ELF-1 (cell line): ENCODE measurements around the gene FGF19.
A peak's percentile ranks its signal among the peaks of the same experiment; 100 is the strongest.

Experiments
- DNase-seq: peaks from one replicate; pipeline ENCODE4 v3.0.0-alpha.2; 2016; ENCODE audit warnings: low read depth, low spot score

FGF19 gene

DNA sequence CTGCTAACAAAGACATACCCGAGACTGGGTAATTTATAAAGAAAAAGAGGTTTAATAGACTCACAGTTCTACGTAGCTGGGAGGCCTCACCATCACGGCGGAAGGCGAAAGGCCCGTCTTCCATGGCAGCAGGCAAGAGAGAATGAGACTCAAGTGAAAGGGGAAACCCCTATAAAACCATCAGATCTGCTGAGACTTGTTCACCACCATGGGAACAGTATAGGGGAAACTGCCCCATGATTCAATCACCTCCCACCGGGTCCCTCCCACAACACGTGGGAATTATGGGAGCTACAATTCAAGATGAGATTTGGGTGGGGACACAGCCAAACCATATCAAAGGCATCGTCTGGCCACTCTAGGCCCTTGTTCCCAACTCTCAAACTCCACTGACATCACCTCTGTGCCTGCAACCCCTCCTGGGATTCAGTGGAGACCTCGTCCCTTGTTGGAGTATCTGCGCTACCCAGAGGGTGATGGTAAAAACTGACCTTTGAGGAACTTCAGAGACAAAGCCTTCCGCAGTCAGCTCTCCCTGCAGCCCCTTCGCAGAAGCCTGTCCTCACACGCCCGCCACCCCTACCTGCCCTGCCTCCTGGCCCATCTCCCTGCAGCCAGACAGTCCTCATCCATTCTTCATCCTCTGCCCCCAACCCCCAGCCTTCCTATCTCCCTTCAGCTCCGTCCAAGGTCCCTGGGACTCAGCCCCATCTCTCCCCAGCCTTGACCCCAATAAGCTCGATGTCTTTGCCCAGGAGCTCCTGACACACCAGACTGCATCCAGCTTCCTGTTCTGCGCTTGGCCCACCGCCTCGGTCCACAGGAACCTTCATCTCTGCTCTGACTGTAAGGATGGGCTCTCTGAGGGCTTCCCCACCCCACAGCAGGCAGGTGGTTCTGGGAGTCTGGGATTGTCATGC is 47.0 kb downstream of the FGF19 start:
- DNase-seq: no peak

DNA sequence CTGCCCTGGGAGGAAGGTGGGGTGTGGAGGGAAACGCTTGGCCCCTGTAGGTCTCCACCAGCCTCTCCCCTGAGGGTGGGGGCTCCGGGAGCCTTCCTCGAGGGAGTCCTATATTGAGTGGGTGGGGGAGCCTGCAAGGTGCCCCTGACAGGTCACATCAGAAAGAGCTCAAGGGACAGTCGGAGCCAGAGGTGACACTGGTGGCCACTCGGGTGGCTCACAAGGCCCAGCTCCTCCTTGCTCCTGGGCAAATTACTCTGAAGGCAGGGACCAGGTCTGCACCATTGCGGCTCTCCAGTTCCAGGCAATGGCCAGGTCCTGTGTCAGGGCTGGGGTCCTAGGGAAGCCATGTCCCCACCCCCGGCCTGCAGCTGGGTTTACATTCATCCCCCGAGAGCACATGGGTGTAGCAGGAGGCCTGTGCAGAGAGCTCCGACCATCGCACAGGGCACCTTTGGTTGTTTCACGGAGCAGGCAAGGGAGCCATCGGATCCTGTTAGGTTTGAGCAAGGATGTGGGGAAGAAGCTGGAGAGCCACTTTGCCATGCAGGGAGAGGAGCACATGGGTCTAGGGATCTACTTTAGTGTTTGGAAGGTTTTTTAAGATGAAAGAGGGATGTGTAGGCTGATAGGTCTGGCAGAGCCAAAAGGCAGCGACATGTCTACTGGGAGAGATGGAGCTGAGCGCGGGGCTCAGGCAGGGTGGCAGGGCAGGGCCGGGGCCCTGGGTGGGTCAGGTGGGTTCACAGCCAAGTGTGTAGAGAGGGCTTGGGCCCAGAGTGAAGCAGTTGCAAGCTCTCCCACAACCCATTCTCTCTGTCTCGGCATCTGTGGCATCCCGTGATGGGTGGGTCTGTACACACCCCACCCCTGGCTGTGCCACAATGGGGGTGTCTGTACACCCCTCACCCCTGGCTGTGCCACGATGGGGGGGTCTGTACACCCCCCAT is 48.1 kb downstream of the FGF19 start:
- peak; percentile 38 for DNase-seq

DNA sequence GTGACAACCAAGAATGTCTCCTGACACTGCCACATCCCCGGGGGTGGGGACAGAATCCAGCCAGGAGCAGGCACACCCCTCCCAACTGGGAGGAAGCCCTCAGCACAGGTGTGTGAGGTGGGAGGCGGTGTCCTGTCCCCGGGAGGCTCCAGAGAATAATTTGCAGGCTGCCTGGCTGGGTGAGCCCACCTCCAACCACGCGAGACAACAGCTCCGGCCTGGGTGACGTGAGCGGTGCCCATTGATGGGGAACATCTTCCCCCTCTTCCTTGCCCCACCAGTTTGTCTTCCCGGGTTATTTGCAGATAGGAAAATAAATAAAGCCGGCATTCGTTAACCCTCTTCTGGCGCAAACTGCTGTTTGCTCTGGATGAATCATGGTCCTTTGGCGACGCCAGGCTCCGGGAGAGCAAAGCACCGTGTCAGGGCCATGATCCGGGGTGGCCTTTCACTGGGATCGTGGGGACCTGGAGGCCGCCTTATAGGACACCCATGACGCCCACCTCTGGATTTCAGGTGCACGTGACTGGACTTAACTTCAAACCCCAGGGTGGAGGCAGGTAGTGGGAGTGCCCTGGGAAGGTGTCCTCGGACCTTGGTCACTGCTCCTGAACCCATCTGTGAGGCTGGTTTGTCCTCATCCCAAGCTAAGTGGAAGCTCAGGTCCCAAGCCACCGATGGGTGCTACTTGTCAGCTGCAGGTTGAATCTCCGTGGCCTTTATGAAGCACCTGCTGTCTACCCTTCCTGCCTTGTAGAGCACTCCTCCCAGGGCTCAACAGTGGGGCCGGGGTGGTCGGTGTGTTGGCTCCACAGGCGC is 49.0 kb downstream of the FGF19 start:
- DNase-seq: peak; percentile 27

DNA sequence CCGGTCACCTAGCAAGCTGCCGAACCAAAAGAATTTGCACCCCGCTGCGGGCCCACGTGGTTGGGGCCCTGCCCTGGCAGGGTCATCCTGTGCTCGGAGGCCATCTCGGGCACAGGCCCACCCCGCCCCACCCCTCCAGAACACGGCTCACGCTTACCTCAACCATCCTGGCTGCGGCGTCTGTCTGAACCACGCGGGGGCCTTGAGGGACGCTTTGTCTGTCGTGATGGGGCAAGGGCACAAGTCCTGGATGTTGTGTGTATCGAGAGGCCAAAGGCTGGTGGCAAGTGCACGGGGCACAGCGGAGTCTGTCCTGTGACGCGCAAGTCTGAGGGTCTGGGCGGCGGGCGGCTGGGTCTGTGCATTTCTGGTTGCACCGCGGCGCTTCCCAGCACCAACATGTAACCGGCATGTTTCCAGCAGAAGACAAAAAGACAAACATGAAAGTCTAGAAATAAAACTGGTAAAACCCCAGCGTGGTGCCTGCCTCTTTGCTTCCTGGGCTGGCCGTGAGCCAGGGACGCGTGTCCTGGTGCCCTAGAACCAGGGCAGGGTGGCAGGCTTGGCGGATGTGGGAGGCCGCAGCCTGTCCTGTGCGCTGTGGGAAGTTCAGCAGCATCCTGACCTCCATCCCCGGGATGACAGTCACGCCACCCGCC is 49.7 kb downstream of the FGF19 start:
- DNase-seq: no peak

DNA sequence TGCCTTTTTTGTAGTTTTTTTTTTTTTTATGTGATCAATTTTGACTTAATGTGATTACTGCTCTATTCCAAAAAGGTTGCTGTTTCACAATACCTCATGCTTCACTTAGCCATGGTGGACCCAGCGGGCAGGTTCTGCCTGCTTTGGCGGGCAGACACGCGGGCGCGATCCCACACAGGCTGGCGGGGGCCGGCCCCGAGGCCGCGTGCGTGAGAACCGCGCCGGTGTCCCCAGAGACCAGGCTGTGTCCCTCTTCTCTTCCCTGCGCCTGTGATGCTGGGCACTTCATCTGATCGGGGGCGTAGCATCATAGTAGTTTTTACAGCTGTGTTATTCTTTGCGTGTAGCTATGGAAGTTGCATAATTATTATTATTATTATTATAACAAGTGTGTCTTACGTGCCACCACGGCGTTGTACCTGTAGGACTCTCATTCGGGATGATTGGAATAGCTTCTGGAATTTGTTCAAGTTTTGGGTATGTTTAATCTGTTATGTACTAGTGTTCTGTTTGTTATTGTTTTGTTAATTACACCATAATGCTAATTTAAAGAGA is 50.3 kb downstream of the FGF19 start:
- DNase-seq: no peak

DNA sequence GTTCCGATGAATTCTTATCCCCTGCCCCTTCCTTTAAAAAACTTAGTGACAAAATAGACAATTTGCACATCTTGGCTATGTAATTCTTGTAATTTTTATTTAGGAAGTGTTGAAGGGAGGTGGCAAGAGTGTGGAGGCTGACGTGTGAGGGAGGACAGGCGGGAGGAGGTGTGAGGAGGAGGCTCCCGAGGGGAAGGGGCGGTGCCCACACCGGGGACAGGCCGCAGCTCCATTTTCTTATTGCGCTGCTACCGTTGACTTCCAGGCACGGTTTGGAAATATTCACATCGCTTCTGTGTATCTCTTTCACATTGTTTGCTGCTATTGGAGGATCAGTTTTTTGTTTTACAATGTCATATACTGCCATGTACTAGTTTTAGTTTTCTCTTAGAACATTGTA is 50.8 kb downstream of the FGF19 start:
- no peak for DNase-seq

DNA sequence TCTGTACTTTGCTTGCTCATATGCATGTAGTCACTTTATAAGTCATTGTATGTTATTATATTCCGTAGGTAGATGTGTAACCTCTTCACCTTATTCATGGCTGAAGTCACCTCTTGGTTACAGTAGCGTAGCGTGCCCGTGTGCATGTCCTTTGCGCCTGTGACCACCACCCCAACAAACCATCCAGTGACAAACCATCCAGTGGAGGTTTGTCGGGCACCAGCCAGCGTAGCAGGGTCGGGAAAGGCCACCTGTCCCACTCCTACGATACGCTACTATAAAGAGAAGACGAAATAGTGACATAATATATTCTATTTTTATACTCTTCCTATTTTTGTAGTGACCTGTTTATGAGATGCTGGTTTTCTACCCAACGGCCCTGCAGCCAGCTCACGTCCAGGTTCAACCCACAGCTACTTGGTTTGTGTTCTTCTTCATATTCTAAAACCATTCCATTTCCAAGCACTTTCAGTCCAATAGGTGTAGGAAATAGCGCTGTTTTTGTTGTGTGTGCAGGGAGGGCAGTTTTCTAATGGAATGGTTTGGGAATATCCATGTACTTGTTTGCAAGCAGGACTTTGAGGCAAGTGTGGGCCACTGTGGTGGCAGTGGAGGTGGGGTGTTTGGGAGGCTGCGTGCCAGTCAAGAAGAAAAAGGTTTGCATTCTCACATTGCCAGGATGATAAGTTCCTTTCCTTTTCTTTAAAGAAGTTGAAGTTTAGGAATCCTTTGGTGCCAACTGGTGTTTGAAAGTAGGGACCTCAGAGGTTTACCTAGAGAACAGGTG is 51.8 kb downstream of the FGF19 start:
- DNase-seq: no peak

DNA sequence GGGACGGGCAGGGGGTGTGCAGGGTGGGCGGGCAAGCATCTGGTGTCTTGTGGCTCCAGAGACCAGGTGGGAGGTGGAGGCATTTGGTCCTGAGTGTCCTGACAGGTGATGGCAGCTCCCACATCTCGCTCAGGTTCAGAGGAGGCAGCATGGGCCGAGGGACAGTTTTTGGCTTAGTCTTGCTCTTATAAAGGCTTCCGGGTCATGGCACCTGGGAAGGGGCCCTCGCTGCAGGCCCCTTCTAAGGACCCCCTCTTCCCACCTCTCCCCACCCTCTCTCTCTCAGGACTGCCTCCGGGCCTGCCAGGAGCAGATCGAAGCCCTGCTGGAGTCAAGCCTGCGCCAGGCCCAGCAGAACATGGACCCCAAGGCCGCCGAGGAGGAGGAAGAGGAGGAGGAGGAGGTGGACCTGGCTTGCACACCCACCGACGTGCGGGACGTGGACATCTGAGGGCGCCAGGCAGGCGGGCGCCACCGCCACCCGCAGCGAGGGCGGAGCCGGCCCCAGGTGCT is 52.9 kb downstream of the FGF19 start:
- DNase-seq: no peak

DNA sequence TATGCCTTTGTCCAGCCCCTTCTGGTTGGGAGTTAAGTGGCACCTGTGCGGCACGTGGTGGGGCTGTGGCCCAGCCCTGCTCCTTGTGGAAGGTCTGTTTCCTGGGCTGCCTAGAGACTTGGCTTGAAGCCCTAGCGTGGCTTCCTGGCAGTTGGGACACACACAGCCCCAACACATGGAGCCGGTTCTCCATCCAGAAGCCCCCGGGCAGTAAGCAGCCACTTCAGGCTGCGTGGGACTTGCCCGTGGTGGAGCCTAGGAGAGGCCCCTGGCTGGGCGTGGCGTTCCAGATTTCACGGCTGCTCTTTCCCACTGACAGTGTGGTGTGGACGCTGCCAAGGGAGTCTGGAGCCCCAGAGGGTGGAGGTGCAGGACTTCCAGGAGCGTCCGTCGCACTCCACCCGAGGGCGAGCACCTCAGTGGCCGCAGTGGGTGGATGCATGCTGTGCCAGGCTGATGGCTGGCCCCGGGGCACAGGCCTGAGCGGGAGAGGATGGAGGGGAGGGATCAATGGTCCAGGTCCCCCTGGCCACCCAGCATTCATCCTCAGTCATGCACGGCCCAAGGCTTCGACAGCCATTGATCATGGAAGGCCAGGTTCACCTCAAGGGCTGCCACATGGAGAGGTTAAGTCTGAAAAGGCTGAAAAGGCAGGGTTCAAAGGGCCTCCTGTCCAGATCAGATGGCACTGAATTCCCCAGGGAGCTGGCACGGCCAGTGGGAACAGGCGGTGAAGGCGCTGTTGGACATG is 53.6 kb downstream of the FGF19 start:
- no peak for DNase-seq

DNA sequence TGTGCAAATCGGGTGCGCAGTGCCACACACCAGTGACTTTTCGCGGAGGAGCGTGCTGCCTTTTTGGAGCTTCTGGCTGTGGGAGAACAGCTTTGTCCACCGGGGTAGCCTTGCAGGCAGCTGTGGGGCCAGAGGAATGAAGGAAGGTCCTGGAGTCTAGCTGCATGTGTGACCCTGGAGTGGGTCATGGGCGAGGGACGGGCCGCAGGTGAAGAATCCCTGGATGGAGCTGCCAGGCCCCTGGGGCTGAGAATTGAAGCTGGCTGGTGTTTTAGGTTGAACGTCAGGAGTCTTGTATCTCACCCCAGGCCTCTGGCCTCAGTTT is 54.3 kb downstream of the FGF19 start:
- no peak for DNase-seq

DNA sequence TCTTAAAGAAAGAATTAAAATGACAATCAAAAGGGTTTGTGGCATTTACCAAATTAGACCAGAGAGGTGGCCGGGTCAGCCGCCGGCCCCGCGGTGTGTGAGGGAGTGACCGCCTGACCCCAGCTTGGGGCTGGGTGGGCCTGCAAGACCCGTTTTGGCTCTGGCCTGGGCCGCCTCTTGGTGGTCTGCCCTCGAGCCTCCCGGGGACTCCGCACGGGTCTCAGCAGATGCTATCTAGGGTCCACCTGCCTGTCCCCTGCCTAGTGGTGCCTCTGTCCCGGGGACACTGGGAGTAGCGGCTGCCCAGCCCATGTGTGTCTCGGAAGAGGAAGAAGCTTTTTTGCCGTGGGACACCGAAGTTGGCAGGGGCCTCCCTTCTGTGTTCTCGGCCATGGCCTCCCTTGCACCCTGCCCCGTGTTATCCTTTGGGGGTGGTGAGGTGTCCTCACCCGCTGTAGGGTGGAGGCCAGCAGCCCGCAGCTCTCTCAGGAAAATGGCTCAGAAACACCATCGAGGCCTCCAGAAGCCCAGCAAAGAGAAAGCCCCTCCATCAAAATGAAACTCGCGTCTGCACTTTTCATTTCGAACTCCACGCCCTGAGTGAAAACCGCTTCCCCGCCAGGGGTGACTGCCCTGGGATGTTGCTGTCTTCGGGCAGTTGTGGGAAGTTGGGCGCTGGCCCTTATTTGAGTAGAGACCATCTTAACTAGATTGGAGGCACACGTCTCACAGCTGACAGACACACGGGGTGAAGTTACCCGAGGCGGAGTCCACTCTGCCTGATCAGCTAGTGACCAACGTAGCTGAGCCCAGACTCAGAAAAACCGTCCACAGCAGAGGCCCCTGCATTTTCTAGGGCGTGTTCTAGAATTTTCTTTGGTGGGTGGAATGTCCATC is 54.9 kb downstream of the FGF19 start:
- no peak for DNase-seq
